ENCODE results near the gene CCDC137. TPM values are rescaled to one million over a fixed set of nuclear protein-coding genes. Genes with fewer than 3 reads are reported as not detected.

Gene CCDC137
- polyA plus RNA-seq, 3 donors, result 2.4 to 8.8 (median 3.6) TPM

GRCh38 chr17:81647640-81648012 lies 18.9 kb upstream of the CCDC137 start:
- Mint-ChIP-seq H3K9me3 (peaks cover 10 to 26% (median 19%) of the 10 kb centered on the region in 7 donors), H3K4me1 (no peaks in the 10 kb centered on the region), H3K4me3 (peak overlapping the region in 1 of 2 donors; percentile 61), H3K36me3 (peaks cover 2 to 6% of the 10 kb centered on the region in 2 donors), H3K27ac (no peak overlapping the region), H3K27me3 (ENCODE audit: low read depth in 3 of 3) (peaks cover 30 to 42% (median 39%) of the 10 kb centered on the region in 3 donors)
- H3K27me3 ChIP-seq (ENCODE audit: control insufficient read depth in 2 of 2, insufficient read depth in 2 of 2, low read length in 2 of 2), result peaks cover 11 to 30% of the 10 kb centered on the region in 2 donors
- peaks cover 13 to 16% of the 10 kb centered on the region in 2 donors for H3K9me3 ChIP-seq (replicated peaks in 1 of 2; ENCODE audit: control insufficient read depth in 1 of 2, insufficient read depth in 1 of 2, low read length in 2 of 2)
- no peak overlapping the region for H3K4me3 ChIP-seq (replicated peaks in 1 of 3; ENCODE audit: low read depth in 2 of 3, low read length in 3 of 3)
- DNase-seq, result no peak
- H4K20me1 ChIP-seq (ENCODE audit: insufficient read depth, low read length), result no peaks in the 10 kb centered on the region
- no peak overlapping the region for H3K27ac ChIP-seq (ENCODE audit: low read depth in 1 of 2, low read length in 2 of 2)
- no peak for TF ChIP-seq CTCF (IDR thresholded peaks at IDR 0.05)
- WGBS (ENCODE audit: insufficient coverage), result 52% methylated on average over 18 of the region's 21 CpGs
- H3K79me2 ChIP-seq (ENCODE audit: insufficient read depth, low read length), result no peaks in the 10 kb centered on the region
- no peak overlapping the region for H2AFZ ChIP-seq (ENCODE audit: insufficient read depth, low read depth, low read length, poor library complexity, severe bottlenecking)
- H3K4me1 ChIP-seq (ENCODE audit: control insufficient read depth in 1 of 2, insufficient read depth in 2 of 2, low read length in 2 of 2), result peaks cover 0 to 1% of the 10 kb centered on the region in 2 donors
- H3K36me3 ChIP-seq (replicated peaks in 1 of 2; ENCODE audit: control insufficient read depth in 1 of 2, insufficient read depth in 2 of 2, low read length in 2 of 2), result no peaks in the 10 kb centered on the region
- intact Hi-C loops (cut with micrococcal nuclease), result no loop called here
- H3K4me2 ChIP-seq (replicated peaks; ENCODE audit: extremely low read depth, low read length, poor library complexity, severe bottlenecking), result no peak overlapping the region
- no peak overlapping the region for H3K9ac ChIP-seq (ENCODE audit: insufficient read depth, low read length, poor library complexity, severe bottlenecking)

GRCh38 chr17:81648013-81648706 lies 18.4 kb upstream of the CCDC137 start:
- intact Hi-C loops (cut with micrococcal nuclease), result no loop called here
- peaks cover 10 to 26% (median 19%) of the 10 kb centered on the region in 7 donors for H3K9me3 Mint-ChIP-seq
- Histone ChIP-seq H3K9ac (ENCODE audit: insufficient read depth, low read length, poor library complexity, severe bottlenecking) (no peak overlapping the region), H3K9me3 (replicated peaks in 1 of 2; ENCODE audit: control insufficient read depth in 1 of 2, insufficient read depth in 1 of 2, low read length in 2 of 2) (peaks cover 13 to 16% of the 10 kb centered on the region in 2 donors), H3K4me3 (replicated peaks in 1 of 3; ENCODE audit: low read depth in 2 of 3, low read length in 3 of 3) (no peak overlapping the region), H2AFZ (ENCODE audit: insufficient read depth, low read depth, low read length, poor library complexity, severe bottlenecking) (no peak overlapping the region), H3K36me3 (replicated peaks in 1 of 2; ENCODE audit: control insufficient read depth in 1 of 2, insufficient read depth in 2 of 2, low read length in 2 of 2) (no peaks in the 10 kb centered on the region), H3K79me2 (ENCODE audit: insufficient read depth, low read length) (no peaks in the 10 kb centered on the region), H3K4me2 (replicated peaks; ENCODE audit: extremely low read depth, low read length, poor library complexity, severe bottlenecking) (no peak overlapping the region), H4K20me1 (ENCODE audit: insufficient read depth, low read length) (no peaks in the 10 kb centered on the region), H3K27me3 (ENCODE audit: control insufficient read depth in 2 of 2, insufficient read depth in 2 of 2, low read length in 2 of 2) (peaks cover 11 to 30% of the 10 kb centered on the region in 2 donors), H3K27ac (ENCODE audit: low read depth in 1 of 2, low read length in 2 of 2) (no peak overlapping the region), H3K4me1 (ENCODE audit: control insufficient read depth in 1 of 2, insufficient read depth in 2 of 2, low read length in 2 of 2) (peaks cover 5 to 6% of the 10 kb centered on the region in 2 donors)
- H3K27me3 Mint-ChIP-seq (ENCODE audit: low read depth in 3 of 3), result peaks cover 30 to 42% (median 41%) of the 10 kb centered on the region in 3 donors
- H3K4me3 Mint-ChIP-seq, result peak overlapping the region in 1 of 2 donors; percentile 71
- no peak overlapping the region for H3K27ac Mint-ChIP-seq
- TF ChIP-seq CTCF (IDR thresholded peaks at IDR 0.05), result no peak
- WGBS (ENCODE audit: insufficient coverage), result 13% methylated on average over 75 of the region's 78 CpGs
- peaks cover 2 to 6% of the 10 kb centered on the region in 2 donors for H3K36me3 Mint-ChIP-seq
- H3K4me1 Mint-ChIP-seq, result peaks cover 2% of the 10 kb centered on the region
- DNase-seq, result no peak
